HG03469 (cell line): Measurements from ENCODE around the gene LUC7L2.
"Not testable (repeated sequence)": the region's sequence is repeated elsewhere in the genome, so short reads cannot be mapped to it uniquely, and the experiment has no call there.

ENCODE experiments used
- ATAC-seq: cut with Tn5 transposase; IDR thresholded peaks from one replicate; pipeline ENCODE4 v1.9.1; 2021; ENCODE audit warnings: mild to moderate bottlenecking, moderate library complexity, moderate number of reproducible peaks; ENCODE audit not compliant: unreplicated experiment

The LUC7L2 gene

GRCh38 chr7:139355320-139355719, 4.4 kb upstream of the LUC7L2 start:
- ATAC-seq: no peak

GRCh38 chr7:139357729-139358506, 1.8 kb upstream of the LUC7L2 start:
- not testable (repeated sequence) for ATAC-seq

GRCh38 chr7:139358541-139359365, 941 bp upstream of the LUC7L2 start:
- peak; percentile 3 for ATAC-seq

GRCh38 chr7:139360210-139360947, 685 bp downstream of the LUC7L2 start:
- ATAC-seq: peak; percentile 40

- ATAC-seq: no peak
Observed at GRCh38 chr7:139360948-139361307, 1.2 kb downstream of the LUC7L2 start.

GRCh38 chr7:139361523-139361922, 1.8 kb downstream of the LUC7L2 start:
- ATAC-seq: no peak

- no peak for ATAC-seq
Observed at GRCh38 chr7:139362302-139362701, 2.6 kb downstream of the LUC7L2 start.

GRCh38 chr7:139362981-139363380, 3.3 kb downstream of the LUC7L2 start:
- no peak for ATAC-seq

- ATAC-seq: no peak
Observed at GRCh38 chr7:139365336-139365735, 5.6 kb downstream of the LUC7L2 start.

- no peak for ATAC-seq
Observed at GRCh38 chr7:139366400-139366799, 6.7 kb downstream of the LUC7L2 start.

GRCh38 chr7:139367438-139368155, 7.9 kb downstream of the LUC7L2 start:
- ATAC-seq: no peak

GRCh38 chr7:139370301-139370942, 10.7 kb downstream of the LUC7L2 start:
- no peak for ATAC-seq

GRCh38 chr7:139370943-139371313, 11.2 kb downstream of the LUC7L2 start:
- ATAC-seq: no peak

- ATAC-seq: no peak
Observed at GRCh38 chr7:139374246-139374645, 14.6 kb downstream of the LUC7L2 start.

- ATAC-seq: no peak
Observed at GRCh38 chr7:139382439-139382838, 22.7 kb downstream of the LUC7L2 start.

GRCh38 chr7:139384611-139385010, 24.9 kb downstream of the LUC7L2 start:
- ATAC-seq: no peak

- no peak for ATAC-seq
Observed at GRCh38 chr7:139387594-139387993, 27.9 kb downstream of the LUC7L2 start.

- no peak for ATAC-seq
Observed at GRCh38 chr7:139389091-139389490, 29.4 kb downstream of the LUC7L2 start.

GRCh38 chr7:139389774-139390173, 30.1 kb downstream of the LUC7L2 start:
- ATAC-seq: no peak

- no peak for ATAC-seq
Observed at GRCh38 chr7:139393621-139394211, 34.0 kb downstream of the LUC7L2 start.
